ENCODE measurements around the gene LCOR. TPM values are rescaled to one million over a fixed set of nuclear protein-coding genes. Genes with fewer than 3 reads are reported as not detected.

The LCOR gene
- total RNA-seq, 1 experiment from 2014 or later, result 42.1 TPM

- Histone ChIP-seq H3K27ac (ENCODE audit: insufficient read length, low read depth, low read length) (no peak overlapping the region), H3K27me3 (ENCODE audit: insufficient read depth, low read length) (no peaks in the 10 kb centered on the region), H3T11ph (ENCODE audit: low read length) (no peak overlapping the region), H4K20me1 (ENCODE audit: control insufficient read depth, insufficient read depth, insufficient read length) (no peaks in the 10 kb centered on the region), H3K23me2 (ENCODE audit: insufficient read length, low read depth, low read length, poor library complexity, severe bottlenecking) (no peaks in the 10 kb centered on the region), H2BK120ac (ENCODE audit: low read depth, low read length, poor library complexity, severe bottlenecking) (no peak overlapping the region), H3K18ac (ENCODE audit: insufficient read length, low read depth, low read length) (no peak overlapping the region), H3K9me3 (ENCODE audit: control insufficient read depth, low read depth, low read length) (no peaks in the 10 kb centered on the region), H2BK20ac (ENCODE audit: low read depth, low read length, poor library complexity, severe bottlenecking) (no peak overlapping the region), H2AFZ (ENCODE audit: low read length) (no peak overlapping the region), H2AK5ac (ENCODE audit: insufficient read length, low read length) (no peak overlapping the region), H3K9ac (ENCODE audit: extremely low read depth, insufficient read length, low read length) (no peak overlapping the region), H2BK12ac (ENCODE audit: insufficient read length, low read depth, low read length) (no peak overlapping the region), H3K56ac (ENCODE audit: insufficient read length, low read depth, low read length) (no peak overlapping the region), H4K91ac (ENCODE audit: insufficient read length, low read depth, low read length) (no peak overlapping the region), H3K79me2 (ENCODE audit: insufficient read depth, low read length) (no peaks in the 10 kb centered on the region), H2BK15ac (ENCODE audit: low read depth, low read length) (no peak overlapping the region), H3K4me1 (ENCODE audit: insufficient read depth, low read length) (no peaks in the 10 kb centered on the region), H3K79me1 (ENCODE audit: insufficient read depth, low read depth, low read length, poor library complexity, severe bottlenecking) (no peaks in the 10 kb centered on the region), H3K4ac (ENCODE audit: low read depth, low read length) (no peak overlapping the region), H3K4me2 (ENCODE audit: insufficient read depth, insufficient read length, low read length) (no peak overlapping the region), H2BK5ac (ENCODE audit: insufficient read length, low read length) (no peak overlapping the region), H3K23ac (ENCODE audit: insufficient read length, low read depth, low read length) (no peak overlapping the region), H3K14ac (ENCODE audit: insufficient read depth, low read length) (no peak overlapping the region), H4K5ac (ENCODE audit: insufficient read length, low read depth, low read length) (no peak overlapping the region), H4K8ac (replicated peaks; ENCODE audit: insufficient read length, low read depth, low read length) (no peak overlapping the region)
- Mint-ChIP-seq H3K27ac (0 out of 7 replicates have a peak overlapping the region, but pooled peaks of 1 of the 3 experiments have one; percentile 12), H3K27me3 (ENCODE audit: low read depth) (no peaks in the 10 kb centered on the region), H3K36me3 (ENCODE audit: insufficient read depth in 1 of 3, low read depth in 3 of 3) (peaks cover 12 to 35% (median 15%) of the 10 kb centered on the region in 3 experiments; a peak in 6 of 7 replicates), H3K4me1 (no peaks in the 10 kb centered on the region), H3K9me3 (peaks cover 0 to 6% of the 10 kb centered on the region in 2 experiments; a peak in 2 of 5 replicates), H3K4me3 (no peak overlapping the region)
- TF ChIP-seq CTCF (conservative IDR thresholded peaks at IDR 0.05), result no peak
- no peak for DNase-seq
- no CpG with 5 or more reads among the region's 3 CpGs for WGBS (ENCODE audit: extremely low coverage, insufficient read length, low lambda C conversion rate)
Measured at GRCh38 chr10:96922978-96923948, 91.2 kb downstream of the LCOR start.

All from H9 (cell line).